ENCODE results near the gene PRKAA2.
"Not testable (repeated sequence)": the region's sequence is repeated elsewhere in the genome, so short reads cannot be mapped to it uniquely, and the experiment has no call there.

The PRKAA2 gene

DNA sequence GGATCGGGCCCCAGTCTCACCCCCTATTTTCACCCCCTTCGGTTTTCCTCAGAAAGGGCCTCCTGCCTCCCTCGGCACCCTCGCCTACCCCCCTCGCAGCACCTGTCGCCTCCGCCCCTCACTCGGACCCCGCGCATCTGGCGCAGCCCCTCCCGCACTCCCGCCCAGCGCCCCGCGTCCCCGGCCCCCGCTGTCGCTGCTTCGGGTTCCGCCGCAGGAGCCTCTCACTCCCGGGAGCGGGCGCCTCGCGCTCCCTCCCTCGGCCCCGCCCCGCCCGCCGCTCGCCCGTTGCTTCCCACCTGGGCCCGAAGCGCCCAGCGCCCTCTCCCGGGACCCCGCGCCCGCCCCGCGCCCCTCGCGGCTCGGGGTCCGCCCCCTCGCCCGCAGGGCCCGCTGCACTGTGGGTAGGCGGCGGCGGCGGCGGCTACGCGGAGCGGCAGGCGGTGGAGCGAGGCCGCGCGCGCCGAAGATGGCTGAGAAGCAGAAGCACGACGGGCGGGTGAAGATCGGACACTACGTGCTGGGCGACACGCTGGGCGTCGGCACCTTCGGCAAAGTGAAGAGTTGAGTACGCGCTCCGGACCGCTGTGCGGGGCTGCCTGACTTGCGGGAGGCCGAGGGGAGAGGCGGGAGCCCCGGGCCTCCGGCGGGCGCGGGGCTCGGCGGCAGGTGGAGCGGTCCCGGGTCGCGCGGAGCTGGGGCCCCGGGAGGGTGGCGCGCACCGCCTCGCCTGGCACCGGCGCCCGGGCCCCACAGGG lies at the start of gene PRKAA2:
Gene PRKAA2 (plus strand): TSS at position 396 of the 758 bp plus-strand sequence. CDS start 74 bp downstream, at position 470.
- no peak for DNase-seq

DNA sequence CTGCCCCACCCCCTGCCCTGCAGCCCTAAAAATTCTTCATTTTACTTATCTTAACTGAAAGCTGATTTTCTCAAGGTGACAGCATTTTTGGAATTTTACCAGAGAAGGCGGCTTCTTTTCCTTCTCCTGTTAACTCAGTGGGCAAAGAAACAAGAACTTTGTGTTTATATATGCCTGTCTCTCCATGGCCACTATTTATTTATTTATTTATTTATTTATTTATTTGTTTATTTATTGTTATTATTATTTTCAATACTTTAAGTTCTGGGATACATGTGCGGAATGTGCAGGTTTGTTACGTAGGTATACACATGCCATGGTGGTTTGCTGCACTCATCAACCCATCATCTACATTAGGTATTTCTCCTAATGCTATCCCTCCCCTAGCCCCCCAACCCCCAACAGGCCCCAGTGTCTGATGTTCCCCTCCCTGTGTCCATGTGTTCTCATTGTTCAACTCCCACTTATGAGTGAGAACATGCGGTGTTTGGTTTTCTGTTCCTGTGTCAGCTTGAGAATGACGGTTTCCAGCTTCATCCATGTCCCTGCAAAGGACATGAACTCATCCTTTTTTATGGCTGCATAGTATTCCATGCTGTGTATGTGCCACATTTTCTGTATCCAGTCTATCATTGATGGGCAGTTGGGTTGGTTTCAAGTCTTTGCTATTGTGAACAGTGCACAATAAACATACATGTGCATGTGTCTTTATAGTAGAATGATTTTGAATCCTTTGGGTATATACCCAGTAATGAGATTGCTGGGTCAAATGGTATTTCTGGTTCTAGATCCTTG lies 49.5 kb upstream of the PRKAA2 start:
- not testable (repeated sequence) for DNase-seq

DNA sequence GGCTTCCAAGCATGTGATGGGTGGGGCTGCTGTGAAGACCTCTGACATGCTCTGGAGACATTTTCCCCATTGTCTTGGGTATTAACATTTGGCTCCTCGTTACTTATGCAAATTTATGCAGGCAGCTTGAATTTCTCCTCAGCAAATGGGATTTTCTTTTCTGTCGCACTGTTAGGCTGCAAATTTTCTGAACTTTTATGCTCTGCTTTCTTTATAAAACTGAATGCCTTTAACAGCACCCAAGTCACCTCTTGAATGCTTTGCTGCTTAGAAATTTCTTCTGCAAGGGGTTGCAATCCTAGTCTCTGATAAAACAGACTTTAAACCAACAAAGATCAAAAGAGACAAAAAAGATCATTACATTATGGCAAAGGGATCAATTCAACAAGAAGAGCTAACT lies 35.0 kb upstream of the PRKAA2 start:
- not testable (repeated sequence) for DNase-seq

DNA sequence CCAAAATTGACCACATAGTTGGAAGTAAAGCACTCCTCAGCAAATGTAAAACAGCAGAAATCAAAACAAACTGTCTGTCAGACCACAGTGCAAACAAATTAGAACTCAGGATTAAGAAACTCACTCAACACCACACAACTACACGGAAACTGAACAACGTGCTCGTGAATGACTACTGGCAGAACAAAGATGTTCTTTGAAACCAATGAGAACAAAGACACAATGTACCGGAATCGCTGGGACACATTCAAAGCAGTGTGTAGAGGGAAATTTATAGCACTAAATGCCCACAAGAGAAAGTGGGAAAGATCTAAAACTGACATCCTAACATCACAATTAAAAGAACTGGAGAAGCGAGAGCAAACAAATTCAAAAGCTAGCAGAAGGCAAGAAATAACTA lies 34.3 kb upstream of the PRKAA2 start:
- not testable (repeated sequence) for DNase-seq

DNA sequence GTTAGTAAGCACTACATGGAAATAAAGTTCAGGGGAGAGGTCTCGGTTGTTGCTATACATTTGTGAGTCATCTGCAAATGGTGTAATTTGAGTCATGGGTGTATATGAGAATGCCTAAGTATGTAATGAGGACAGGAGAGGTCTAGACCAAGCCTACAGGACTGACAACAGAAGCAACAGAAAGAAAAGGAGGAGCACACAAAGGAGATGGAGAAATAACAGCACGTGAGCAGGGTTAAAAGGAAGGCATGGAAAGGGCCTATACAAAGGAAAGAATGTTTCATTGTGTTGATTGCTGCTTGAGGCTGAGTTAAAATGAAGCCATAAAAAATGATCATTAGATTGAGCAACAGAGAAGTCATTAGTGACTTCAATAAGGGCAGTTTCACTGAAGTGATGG lies 28.0 kb upstream of the PRKAA2 start:
- DNase-seq, result no peak

DNA sequence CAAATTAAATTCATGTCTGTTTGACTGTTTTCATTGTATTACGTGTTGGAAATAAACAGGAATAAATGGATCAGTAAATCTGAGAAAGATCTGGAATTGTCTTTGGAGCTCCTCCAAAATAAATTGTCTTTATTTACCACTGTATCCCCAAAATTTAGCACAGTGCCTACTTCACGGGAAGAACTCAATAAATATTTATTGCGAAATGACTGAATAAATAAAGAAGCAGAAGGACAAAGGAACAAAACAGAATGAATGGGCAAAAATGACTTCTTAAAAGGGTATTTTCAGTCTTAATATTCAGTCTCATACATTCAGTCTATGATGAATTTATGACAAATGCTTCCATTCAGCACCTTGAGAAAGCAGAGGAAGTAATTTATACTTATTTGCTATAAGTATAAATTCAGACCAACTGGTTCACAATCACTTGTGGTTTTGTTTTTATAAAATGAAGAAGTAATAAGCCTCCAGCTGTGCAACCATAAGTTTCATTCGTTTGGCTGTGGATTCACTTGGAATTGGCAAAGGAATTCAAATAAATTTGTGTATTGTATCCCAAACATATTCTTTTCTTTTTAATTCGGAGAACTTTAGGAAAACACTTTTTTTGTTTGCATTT lies 19.2 kb upstream of the PRKAA2 start:
- no peak for DNase-seq

DNA sequence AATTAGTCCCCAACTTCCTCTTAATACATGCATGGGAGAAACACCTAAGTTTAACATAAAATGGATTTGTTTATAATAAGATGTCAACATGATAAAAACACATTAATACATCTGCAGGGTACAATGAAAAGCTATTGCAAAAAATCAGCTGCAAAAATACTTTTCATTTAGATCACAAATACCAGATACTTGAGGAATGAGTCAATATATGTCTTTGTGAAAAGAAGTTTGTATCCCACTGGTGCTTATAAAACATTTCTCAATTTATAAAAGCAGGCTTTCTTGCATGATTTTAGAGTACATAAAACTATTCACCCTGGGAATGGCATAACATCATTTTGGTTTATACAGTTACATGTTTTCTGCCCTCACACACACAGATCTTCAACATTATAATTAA lies 18.6 kb upstream of the PRKAA2 start:
- DNase-seq, result no peak

DNA sequence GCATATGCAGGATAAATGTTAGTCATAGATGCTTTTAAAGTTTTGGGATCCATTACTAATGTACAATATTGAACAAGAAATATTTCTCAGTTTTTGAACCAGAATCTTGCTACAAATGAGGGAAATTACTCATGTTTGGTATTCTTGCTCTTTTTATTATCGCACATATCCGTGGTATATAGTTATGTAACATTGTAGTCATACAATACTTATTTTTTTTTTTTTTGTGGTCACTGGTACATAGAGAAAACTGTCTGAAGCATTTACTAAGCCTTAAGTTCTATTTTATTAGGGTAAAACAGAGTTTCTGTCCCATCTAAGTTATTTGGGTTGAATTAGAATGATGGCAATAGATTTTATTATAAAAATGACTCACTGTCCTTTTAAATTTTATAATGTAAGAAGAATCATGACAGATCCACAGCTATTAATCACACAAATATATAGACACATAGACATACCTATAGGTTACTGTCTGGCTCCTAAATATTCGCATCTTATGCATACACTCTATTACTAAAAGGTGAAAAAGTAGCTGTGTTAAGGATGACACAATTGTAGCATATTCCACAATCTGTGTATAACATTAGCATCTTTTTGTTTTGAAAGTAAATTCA lies 18.0 kb upstream of the PRKAA2 start:
- DNase-seq, result no peak

DNA sequence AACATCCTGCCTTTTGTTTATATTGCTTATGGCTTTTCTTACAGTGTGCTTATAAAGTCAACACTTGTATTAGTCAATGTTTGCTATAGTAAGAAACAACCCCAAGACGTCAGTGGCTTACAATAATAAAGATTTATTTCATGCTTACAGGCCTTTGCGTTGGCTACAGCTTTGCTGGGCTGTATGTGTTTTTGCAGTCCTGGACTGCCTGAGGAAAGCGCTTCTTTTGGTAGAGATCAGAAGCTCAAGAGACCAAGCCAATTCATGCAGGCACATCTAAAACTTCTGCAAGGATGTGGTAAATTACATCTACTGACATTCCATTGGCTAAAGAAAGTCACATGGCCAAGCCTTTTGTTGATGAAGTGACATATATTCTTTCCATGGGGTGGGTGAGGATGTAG lies 17.5 kb upstream of the PRKAA2 start:
- peak; percentile 32 for DNase-seq

DNA sequence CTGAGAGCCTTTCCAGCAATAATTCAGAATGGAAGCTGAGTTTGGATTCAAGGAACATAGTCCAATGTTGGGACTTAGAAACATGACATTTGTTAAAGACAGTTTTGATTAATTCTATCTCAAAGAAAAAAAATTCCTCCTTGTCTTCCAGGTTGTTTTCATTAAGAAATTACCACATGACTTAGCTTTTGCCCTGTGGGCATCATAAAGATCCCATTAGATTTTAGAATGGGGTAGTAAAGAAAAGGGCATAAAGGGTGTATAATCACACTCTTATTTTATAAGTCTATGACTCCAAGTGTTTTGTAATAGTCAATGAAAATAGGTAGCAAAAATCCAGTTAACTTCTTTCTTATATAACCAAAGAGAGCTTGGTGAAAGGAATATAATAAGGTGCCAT lies 14.3 kb upstream of the PRKAA2 start:
- no peak for DNase-seq

DNA sequence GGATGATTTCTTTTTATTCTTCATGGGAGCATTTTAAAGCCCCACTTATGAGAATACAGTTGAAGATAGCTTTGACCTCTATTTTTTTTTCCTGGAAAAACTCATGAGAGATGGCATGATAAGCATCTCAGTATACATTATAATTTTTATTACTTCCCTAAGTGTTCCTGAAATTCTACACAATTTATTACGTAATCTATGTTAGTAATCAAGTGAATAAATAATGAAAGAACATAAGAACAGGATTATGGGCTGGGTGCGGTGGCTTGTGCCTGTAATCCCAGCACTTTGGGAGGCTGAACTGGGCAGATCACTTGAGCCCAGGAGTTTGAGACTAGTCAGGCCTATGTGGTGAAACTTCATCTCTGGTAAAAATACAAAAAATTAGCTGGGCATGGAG lies 13.2 kb upstream of the PRKAA2 start:
- no peak for DNase-seq

DNA sequence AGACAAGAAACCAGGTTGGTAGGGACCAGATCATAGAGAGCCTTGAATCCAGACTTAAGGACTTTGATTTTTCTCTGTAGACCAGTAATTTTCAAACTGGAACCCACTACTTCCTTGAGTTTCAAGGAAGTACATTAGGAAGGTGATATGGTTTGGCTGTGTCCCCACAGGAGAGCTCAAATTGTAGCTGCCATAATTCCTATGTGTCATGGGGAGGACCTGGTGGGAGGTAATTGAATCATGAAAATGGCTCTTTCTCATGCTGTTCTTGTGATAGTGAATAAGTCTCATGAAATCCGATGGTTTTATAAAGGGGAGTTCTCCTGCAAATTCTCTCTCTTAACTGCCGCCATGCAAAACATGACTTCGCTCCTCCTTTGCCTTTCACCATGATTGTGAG lies 10.1 kb upstream of the PRKAA2 start:
- no peak for DNase-seq

DNA sequence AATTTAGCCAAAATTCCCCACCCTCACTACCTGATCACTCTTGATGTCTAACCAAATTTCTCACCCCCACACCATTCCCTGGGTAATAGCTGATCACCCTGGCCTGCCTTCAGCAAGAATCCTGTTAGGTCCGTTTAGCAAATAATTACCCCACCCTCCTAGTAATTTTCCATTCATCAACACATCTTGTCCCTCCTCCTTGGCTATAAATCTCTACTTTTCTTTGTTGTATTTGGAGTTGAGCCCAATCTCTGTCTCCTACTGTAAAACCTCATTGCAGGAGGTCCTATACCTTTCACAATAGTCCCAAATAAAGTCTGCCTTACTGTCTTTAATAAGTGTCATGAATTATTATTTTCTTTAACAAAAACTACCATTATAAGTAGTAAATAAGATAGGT lies 6.9 kb upstream of the PRKAA2 start:
- no peak for DNase-seq

DNA sequence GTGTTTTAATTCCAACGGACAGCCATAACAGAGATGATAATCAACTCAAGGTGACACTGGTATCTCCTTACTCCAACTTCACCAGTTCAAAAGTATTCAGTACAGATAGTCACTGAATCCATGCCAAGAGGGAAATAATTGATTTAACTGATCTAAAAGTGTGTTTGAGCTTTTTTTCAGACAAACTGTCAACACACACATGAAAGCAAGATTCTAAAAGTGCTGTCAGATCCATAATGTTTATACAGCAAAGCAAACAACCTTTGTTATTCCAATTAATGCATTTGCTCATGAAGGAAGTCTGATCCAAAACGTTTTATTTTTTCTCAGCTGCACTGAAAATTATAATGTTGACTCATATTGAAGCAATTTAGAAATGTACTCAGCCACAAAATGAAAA lies 5.9 kb upstream of the PRKAA2 start:
- peak; percentile 42 for DNase-seq

DNA sequence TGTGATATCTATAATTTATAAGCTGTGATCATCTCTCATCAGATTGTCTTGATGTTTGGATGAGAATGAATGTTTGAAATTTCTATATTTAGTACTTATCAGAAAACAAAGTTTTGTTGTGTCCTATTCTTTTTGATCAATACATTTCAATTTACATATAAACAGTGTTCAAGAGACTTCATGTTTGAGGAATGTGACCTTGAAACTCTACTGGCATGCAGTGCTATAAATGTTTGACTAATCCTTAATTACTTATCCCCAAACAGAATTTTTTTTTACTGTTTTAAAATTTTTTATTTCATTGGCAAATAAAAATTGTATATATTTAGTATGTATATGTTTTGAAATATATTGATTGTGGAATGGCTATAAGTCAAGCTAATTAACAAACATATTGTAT lies 1.5 kb upstream of the PRKAA2 start:
- DNase-seq, result no peak

DNA sequence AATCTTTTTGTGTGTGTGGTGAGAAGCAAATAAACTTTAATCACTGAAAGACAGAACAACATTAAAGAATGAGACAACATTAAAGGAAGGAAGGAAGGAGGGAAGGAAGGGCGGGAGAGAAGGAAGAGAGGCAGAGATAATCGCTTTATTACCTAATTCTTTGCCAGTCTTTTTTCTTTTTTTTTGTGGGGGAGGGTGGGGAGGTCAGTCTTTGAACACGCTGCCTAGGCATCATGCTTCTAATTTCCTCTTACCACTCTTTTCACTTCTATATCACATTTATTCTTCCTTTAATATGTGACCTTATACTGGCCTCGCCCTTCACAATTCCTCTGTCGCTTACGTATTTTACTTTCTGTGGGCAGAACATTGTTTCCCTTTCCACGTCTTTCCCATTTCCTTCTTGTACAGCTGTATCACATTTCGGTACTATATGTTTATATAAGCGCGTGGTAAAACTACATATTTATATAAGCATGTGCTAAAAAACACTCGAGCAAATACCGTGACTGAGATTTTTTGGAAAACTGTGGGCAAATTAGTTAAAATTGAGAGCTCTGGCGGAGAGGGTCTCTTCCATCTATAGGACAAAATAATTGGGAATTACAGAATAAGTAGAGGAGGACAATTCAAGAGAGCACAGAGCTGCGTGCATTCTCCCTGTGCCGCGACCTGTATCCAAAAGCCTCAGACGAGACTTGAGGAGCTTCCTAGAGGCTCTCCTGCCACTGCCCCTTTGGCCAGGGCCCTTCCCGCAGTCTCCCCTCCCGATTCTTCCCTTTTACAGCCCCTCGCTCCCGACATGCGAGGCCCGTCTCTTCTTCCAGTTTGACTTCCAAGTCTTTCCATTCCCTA lies 823 bp upstream of the PRKAA2 start:
- DNase-seq, result peak; percentile 21

DNA sequence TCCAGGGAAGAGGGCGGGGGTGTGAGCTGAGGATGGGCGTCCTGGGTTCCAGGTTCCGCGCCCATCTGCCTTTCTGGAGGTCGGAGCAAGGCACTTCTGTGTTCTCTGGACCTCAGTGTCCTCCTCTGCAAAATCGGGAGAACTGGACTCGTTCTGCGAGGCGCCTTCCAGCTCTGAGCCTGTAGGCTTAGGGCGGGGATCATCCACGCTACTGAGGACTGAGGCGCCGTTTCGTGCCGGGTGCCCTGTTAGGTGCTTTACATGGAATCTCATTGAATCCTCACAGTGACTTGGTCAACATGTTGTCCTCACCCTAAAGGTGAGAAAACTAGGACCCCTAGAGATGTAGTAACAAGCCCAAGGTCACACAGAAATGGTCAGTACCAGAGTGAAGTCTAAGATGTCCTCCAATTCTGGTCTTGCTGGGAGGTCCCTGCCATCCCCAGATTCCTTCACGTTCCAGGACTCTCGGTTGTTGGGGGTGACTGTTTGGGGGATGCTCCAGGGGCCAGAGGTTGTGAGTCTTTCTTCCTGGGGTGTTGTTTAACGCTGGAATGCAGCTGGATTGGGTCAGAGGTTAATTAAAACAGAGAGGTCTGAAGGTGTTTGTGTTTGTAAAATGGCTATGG lies 677 bp downstream of the PRKAA2 start:
- no peak for DNase-seq

DNA sequence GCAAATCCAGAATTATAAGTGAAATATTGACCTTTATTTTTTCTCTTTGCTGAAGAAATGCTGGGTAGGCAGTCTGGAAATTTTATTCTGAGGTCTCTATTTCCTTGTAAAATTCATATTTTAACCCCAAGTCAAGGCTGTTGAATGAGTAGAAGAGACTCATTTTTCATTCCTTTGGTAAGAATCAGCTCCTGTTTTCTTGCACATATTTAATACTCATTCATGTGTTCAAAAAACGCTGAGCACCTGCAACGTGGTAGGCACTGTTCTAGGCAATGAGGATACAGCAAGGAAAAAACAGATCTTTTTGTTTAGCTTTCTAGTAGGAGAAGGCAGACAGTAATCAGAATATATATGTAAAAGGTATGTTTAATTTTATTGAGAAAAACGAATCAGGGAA lies 1.5 kb downstream of the PRKAA2 start:
- DNase-seq, result no peak

DNA sequence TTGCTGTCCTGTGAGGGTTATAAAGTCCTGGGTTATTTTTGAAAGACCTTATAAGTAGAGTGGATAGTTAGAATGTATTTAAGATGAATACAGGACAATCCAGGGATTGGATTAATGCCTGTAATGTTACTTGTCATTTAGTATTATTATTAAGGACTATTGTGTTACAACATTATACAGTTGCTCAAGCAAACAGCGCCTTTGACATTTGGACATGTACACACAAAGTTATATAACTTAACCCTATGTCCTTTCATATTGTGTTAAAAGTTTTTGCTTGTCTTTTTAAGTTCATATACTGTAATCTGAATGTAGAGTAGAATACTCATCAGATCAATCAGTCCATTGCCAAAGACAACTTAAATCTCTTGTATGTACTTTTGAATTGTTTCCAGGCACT lies 2.0 kb downstream of the PRKAA2 start:
- no peak for DNase-seq

DNA sequence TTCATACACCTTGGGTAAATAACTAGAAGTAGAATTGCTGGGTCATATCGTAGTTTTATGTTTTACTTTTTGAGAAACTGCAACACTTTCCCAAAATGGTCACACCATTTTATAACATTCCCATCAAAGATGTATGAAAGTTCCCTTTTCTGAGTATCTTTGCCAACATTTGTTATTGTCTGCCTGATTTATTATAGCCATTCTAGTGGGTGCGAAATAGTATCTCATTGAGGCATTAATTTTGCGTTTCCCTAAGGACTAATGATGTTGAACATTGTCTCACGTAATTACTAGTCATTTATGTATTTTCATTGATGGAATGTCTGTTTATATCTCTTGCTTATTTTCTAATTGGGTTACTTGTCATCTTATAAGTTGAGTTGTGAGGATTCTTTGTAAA lies 3.4 kb downstream of the PRKAA2 start:
- DNase-seq, result no peak

DNA sequence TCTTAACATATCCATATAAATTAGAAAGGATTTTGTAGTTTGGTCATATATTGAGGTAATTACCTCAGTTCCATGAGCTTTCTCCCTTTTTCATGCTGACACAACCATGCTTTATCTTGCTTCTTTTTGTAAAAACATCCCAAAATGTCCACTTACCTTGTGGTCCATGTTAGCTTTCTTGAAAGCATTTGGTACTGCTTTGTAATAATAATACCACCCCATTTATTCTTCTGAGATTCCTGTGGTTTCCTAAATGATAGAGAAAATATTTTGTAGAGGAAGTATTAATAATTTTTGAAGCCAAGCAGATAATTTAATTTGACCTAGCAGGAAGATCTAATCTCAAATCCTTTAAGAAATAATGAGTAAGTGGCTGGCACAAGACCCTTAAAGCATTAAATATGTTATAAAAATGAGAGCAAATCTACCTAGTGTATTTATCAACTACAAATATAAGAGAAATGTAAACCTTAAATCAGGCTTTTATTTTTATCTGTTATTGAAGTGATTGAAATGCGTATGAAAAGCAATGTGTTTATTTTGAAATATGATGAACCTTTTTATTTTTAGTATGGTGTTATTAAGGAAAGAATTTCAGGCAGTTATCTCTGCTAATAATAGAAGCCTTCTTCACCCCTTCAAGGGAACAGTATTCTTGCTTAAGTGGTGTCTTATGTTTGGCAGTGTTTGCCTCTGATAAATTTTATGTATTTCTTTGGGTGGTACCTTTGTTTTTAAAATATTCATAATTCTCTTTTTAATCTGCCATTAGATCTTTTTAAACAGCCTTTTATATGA lies 9.2 kb downstream of the PRKAA2 start:
- DNase-seq, result no peak
